Stomach (tissue), 4 donors: ENCODE data around the gene PROX2.

Source experiments
- CTCF ChIP-seq, 7 experiments: fragments of 450-650 bp in 4 of 7; fragments of 200-600 bp in 3 of 7; sonication (generic) in 3 of 7; IDR thresholded peaks; one replicate each; pipeline ENCODE4 v1.5.1; 2016 to 2019; ENCODE audit warnings: antibody characterized with exemption in 7 of 7, control low read depth in 2 of 7, mild to moderate bottlenecking in 1 of 7
- EP300 ChIP-seq: sonication (generic); formaldehyde crosslinking; IDR thresholded peaks from one replicate; pipeline ENCODE4 v1.6.1; 2017; ENCODE audit warnings: antibody characterized with exemption
- POLR2A ChIP-seq, 4 donors: fragments of 450-650 bp; IDR thresholded peaks; one replicate each; pipeline ENCODE4 v1.6.1; 2016; ENCODE audit warnings: antibody characterized with exemption in 4 of 4, control low read depth in 2 of 4, mild to moderate bottlenecking in 1 of 4, moderate library complexity in 1 of 4
- POLR2AphosphoS5 ChIP-seq, 3 donors: sonication (generic); formaldehyde crosslinking; IDR thresholded peaks; one replicate each; pipeline ENCODE4 v1.6.1; 2016; ENCODE audit warnings: antibody characterized with exemption in 3 of 3

GRCh38 chr14:74921987-74922751 is 46.2 kb upstream of the PROX2 start:
- TF ChIP-seq CTCF (IDR thresholded peaks at IDR 0.05): no peak
- no peak for TF ChIP-seq POLR2A (IDR thresholded peaks at IDR 0.05)
- no peak for TF ChIP-seq EP300
- TF ChIP-seq POLR2AphosphoS5 (IDR thresholded peaks at IDR 0.05): no peak
